Neural cell (in vitro differentiated cells): ENCODE measurements around the gene BARHL2. TPM values are rescaled to one million over a fixed set of nuclear protein-coding genes. Genes with fewer than 3 reads are reported as not detected.

Experiments
- H2AFZ ChIP-seq: fragments of 200-600, 300-800 bp; sonication (generic), shearing (Covaris generic); 2 replicates; pipeline ENCODE4 v1.6.0; 2014; ENCODE audit warnings: low read depth, mild to moderate bottlenecking, antibody characterized with exemption, low read length, moderate library complexity
- H3F3A ChIP-seq: fragments of 200-600 bp; shearing (Covaris generic); 2 replicates; pipeline ENCODE4 v1.6.1; 2016; ENCODE audit warnings: mild to moderate bottlenecking, moderate library complexity, mixed read lengths, antibody characterized with exemption, low read length; ENCODE audit not compliant: insufficient read depth, poor library complexity, severe bottlenecking
- H3K27ac ChIP-seq: fragments of 200-600, 300-800 bp; sonication (generic), shearing (Covaris generic); 2 replicates; pipeline ENCODE4 v1.5.1; 2014; ENCODE audit warnings: mild to moderate bottlenecking, low read length, moderate library complexity
- H3K27me3 ChIP-seq: fragments of 300-800, 200-600 bp; sonication (generic), shearing (Covaris generic); 2 replicates; pipeline ENCODE4 v1.6.0; 2014; ENCODE audit warnings: mild to moderate bottlenecking, low read depth, low read length, moderate library complexity; ENCODE audit not compliant: insufficient read depth
- H3K36me3 ChIP-seq: fragments of 300-800, 200-600 bp; sonication (generic), shearing (Covaris generic); 2 replicates; pipeline ENCODE4 v1.5.1; 2014; ENCODE audit warnings: mild to moderate bottlenecking, antibody characterized with exemption, low read length, moderate library complexity; ENCODE audit not compliant: insufficient read depth
- H3K4me2 ChIP-seq: fragments of 300-800, 200-600 bp; sonication (generic), shearing (Covaris generic); 2 replicates; pipeline ENCODE4 v1.6.0; 2014; ENCODE audit warnings: mild to moderate bottlenecking, low read length
- H3K4me3 ChIP-seq: fragments of 300-800, 200-600 bp; sonication (generic), shearing (Covaris generic); 2 replicates; pipeline ENCODE4 v1.5.1; 2014; ENCODE audit warnings: mild to moderate bottlenecking, low read length, moderate library complexity
- H3K79me2 ChIP-seq: fragments of 200-600 bp; shearing (Covaris generic); replicated peaks from 2 replicates; pipeline ENCODE4 v1.6.0; 2014; ENCODE audit warnings: mild to moderate bottlenecking, low read length, moderate library complexity; ENCODE audit not compliant: insufficient read depth
- H3K9ac ChIP-seq: fragments of 300-800, 200-600 bp; sonication (generic), shearing (Covaris generic); 2 replicates; pipeline ENCODE4 v1.6.1; 2016; ENCODE audit warnings: mild to moderate bottlenecking, low read length, mixed read lengths
- H3K9me2 ChIP-seq: fragments of 200-600 bp; shearing (Covaris generic); 2 replicates; pipeline ENCODE4 v1.6.1; 2016; ENCODE audit warnings: mild to moderate bottlenecking, low read length, mixed read lengths; ENCODE audit not compliant: insufficient read depth
- H3K9me3 ChIP-seq: fragments of 200-600, 300-800 bp; sonication (generic), shearing (Covaris generic); 2 replicates; pipeline ENCODE4 v1.6.1; 2016; ENCODE audit warnings: mild to moderate bottlenecking, mixed run types, low read length, moderate library complexity, mixed read lengths
- H4K20me1 ChIP-seq: fragments of 200-600 bp; shearing (Covaris generic); 2 replicates; pipeline ENCODE4 v1.6.1; 2016; ENCODE audit warnings: mild to moderate bottlenecking, mixed run types; ENCODE audit not compliant: insufficient read depth
- CTCF ChIP-seq: fragments of 450-650 bp; IDR thresholded peaks from 2 replicates; pipeline ENCODE4 v1.5.1; 2014; ENCODE audit warnings: antibody characterized with exemption, mild to moderate bottlenecking, moderate library complexity; ENCODE audit not compliant: poor library complexity, severe bottlenecking
- EP300 ChIP-seq: fragments of 450-650 bp; conservative IDR thresholded peaks from 2 replicates; pipeline ENCODE4 v1.6.1; 2014; ENCODE audit warnings: antibody characterized with exemption, mild to moderate bottlenecking, moderate library complexity; ENCODE audit not compliant: poor library complexity, severe bottlenecking
- EZH2 ChIP-seq: fragments of 200-600, 300-800 bp; shearing (Covaris generic), sonication (generic); IDR thresholded peaks from 2 replicates; pipeline ENCODE4 v1.6.1; 2014; ENCODE audit warnings: antibody characterized with exemption, low read length, borderline replicate concordance, mild to moderate bottlenecking; ENCODE audit not compliant: insufficient read depth, poor library complexity, severe bottlenecking
- MXI1 ChIP-seq: fragments of 450-650 bp; conservative IDR thresholded peaks from 2 replicates; pipeline ENCODE4 v1.6.1; 2014; ENCODE audit warnings: antibody characterized with exemption, mild to moderate bottlenecking; ENCODE audit not compliant: poor library complexity, severe bottlenecking
- POLR2AphosphoS5 ChIP-seq: IDR thresholded peaks from 2 replicates; pipeline ENCODE4 v1.6.1; 2012
- RAD21 ChIP-seq: fragments of 450-650 bp; conservative IDR thresholded peaks from 2 replicates; pipeline ENCODE4 v1.6.1; 2014; ENCODE audit warnings: antibody characterized with exemption, mild to moderate bottlenecking, moderate library complexity
- REST ChIP-seq: IDR thresholded peaks from 2 replicates; pipeline ENCODE4 v1.6.1; 2012; ENCODE audit warnings: borderline replicate concordance
- SMC3 ChIP-seq: fragments of 450-650 bp; conservative IDR thresholded peaks from 2 replicates; pipeline ENCODE4 v1.6.1; 2014; ENCODE audit warnings: antibody characterized with exemption, mild to moderate bottlenecking, moderate library complexity; ENCODE audit not compliant: poor library complexity
- TAF1 ChIP-seq: IDR thresholded peaks from 2 replicates; pipeline ENCODE4 v1.6.1; 2012; ENCODE audit warnings: low read depth
- polyA plus RNA-seq: library from polyadenylated mRNA; depleted of rRNA; stranded (reverse); fragments of >200 nt; gene quantifications from 2 replicates; pipeline ENCODE4 v1.2.3, GENCODE V29; 2014

BARHL2 gene
- polyA plus RNA-seq, 1 donor from 2014 or later: not detected

GRCh38 chr1:90671741-90672140 is 45.4 kb downstream of the BARHL2 start:
- Histone ChIP-seq H3K27ac (no peak overlapping the region), H2AFZ (no peak overlapping the region), H3K9ac (no peak overlapping the region), H3K4me3 (no peak overlapping the region), H3K4me2 (no peak overlapping the region), H3K9me2 (no peaks in the 10 kb centered on the region), H3K9me3 (no peaks in the 10 kb centered on the region), H3F3A (no peaks in the 10 kb centered on the region), H3K36me3 (no peaks in the 10 kb centered on the region), H3K27me3 (no peaks in the 10 kb centered on the region), H4K20me1 (no peaks in the 10 kb centered on the region), H3K79me2 (no peaks in the 10 kb centered on the region)
- TF ChIP-seq RAD21 (no peak), EP300 (no peak), REST (no peak), EZH2 (no peak), POLR2AphosphoS5 (no peak), CTCF (no peak), TAF1 (no peak), MXI1 (no peak), SMC3 (no peak)

GRCh38 chr1:90671251-90671650 is 45.9 kb downstream of the BARHL2 start:
- no peak overlapping the region for H2AFZ ChIP-seq
- no peaks in the 10 kb centered on the region for H3K9me3 ChIP-seq
- TF ChIP-seq TAF1 (no peak), REST (no peak), EZH2 (no peak), EP300 (no peak), RAD21 (no peak), MXI1 (no peak), CTCF (no peak)
- H3K9me2 ChIP-seq: no peaks in the 10 kb centered on the region
- H3F3A ChIP-seq: no peaks in the 10 kb centered on the region
- no peaks in the 10 kb centered on the region for H3K79me2 ChIP-seq
- H3K36me3 ChIP-seq: no peaks in the 10 kb centered on the region
- no peak overlapping the region for H3K4me2 ChIP-seq
- H3K9ac ChIP-seq: no peak overlapping the region
- no peaks in the 10 kb centered on the region for H3K27me3 ChIP-seq
- no peaks in the 10 kb centered on the region for H4K20me1 ChIP-seq
- H3K27ac ChIP-seq: no peak overlapping the region
- H3K4me3 ChIP-seq: no peak overlapping the region
